Hematopoietic multipotent progenitor cell (in vitro differentiated cells): Measurements from ENCODE around the gene MAN1A1. TPM values are rescaled to one million over a fixed set of nuclear protein-coding genes. Genes with fewer than 3 reads are reported as not detected.
"Not testable (repeated sequence)": the region's sequence is repeated elsewhere in the genome, so short reads cannot be mapped to it uniquely, and the experiment has no call there.

Experiments used
- DNase-seq, 3 donors: peaks; one replicate each; pipeline ENCODE4 v3.0.0-alpha.2; 2011 to 2015; ENCODE audit warnings: low read depth in 2 of 3, low spot score in 2 of 3
- total RNA-seq: library from RNA; depleted of rRNA; stranded (reverse); fragments of >200 nt; gene quantifications from one replicate; pipeline ENCODE4 v1.2.3, GENCODE V29; 2012

The MAN1A1 gene
- total RNA-seq, 1 donor = 109 TPM

GRCh38 chr6:119157506-119157815, 192.1 kb downstream of the MAN1A1 start:
- no peak for DNase-seq

DNA sequence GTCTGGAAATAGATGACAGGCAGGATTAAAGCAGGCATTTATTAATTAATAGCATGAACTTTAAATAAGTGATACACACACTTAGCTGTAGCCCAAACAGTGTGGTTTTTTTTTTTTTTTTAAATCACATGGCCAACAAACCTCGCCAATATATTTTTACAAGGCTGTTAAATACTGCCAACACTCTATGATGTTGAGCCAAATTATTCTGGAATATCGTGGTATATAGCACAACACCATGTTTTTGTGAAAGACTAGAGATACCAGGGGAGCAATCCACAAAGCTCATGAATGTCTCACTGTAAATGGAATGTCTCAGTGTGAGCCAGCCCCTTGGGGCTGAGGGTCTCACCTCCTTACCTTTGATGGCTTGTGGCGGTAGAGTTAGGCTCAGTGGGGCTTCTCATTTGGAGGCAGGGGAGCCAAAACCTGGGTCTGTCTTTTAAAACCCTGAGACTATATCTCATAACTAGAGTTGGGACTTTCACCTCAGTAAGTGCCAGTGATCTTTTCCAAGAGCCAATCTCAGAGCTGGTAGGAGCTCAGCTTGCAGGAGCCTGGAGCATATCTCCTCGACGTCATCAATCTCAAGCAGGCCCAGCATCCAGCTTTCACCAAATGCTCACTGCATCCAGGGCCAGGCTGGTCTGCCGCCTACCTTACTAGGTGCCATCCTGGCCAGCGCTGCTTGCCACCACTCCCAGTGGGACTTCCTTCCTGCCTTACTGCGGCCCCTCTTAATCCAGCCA, 192.6 kb downstream of the MAN1A1 start:
- no peak for DNase-seq

- DNase-seq = not testable (repeated sequence)
Observed at GRCh38 chr6:119156082-119156481, 193.5 kb downstream of the MAN1A1 start.

DNA sequence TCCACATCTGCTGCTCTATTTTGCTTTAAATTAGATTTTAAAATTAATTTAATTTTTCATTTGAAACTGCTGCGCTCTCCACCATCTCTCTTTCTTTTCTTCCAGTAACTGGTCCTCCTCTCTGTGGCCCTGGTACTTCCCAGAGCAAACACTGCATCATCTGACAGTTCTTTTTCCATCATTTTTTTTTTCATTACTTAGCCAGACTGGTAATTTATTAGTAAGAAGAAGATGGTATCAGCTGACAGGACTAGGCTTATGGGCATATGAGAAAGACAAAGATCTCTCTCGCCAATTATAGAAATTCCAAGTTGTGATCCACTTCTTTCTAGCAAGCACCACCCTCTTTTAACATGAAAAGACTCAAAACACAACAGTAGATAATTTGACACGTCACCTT, 197.4 kb downstream of the MAN1A1 start:
- no peak for DNase-seq

DNA sequence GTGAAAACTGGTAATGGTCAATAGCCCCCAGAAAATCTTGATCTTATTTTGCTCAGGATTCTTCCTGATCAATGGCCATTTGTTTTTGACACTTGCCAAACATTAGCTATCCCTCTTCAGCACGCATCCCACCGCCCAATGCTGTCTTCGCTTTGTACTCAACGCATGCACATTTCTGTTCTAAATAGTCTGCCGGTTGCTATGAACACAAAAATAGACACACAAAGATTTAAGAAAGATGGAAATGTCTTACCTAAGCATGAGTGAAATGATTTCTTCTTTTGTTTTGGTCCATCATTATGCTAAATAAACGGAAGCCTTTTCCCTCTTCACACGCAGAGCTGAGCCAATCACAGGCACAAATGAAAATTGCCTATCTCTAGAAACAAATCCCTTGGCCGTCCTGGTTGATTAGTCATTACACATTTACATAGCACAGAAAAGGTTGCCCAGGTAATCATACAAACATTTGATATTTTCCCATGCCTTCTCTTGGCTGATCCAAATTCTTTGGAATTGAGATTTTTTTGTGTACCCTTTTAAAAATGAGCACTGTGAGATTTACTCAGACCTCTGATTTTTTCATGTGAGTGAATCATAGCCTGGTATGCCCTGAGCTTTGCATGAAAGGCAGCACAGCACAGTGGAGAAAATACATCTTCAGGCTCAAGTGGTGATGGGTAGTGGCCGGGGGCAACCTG, 200.6 kb downstream of the MAN1A1 start:
- DNase-seq = no peak

GRCh38 chr6:119148098-119148824, 201.3 kb downstream of the MAN1A1 start:
- DNase-seq = peak in 1 of 3 donors; percentile 58

GRCh38 chr6:119147101-119148053, 202.2 kb downstream of the MAN1A1 start:
- peak in 2 of 3 donors; percentile 65 to 70 for DNase-seq

GRCh38 chr6:119145111-119145510, 204.4 kb downstream of the MAN1A1 start:
- DNase-seq = peak in 1 of 3 donors; percentile 58

DNA sequence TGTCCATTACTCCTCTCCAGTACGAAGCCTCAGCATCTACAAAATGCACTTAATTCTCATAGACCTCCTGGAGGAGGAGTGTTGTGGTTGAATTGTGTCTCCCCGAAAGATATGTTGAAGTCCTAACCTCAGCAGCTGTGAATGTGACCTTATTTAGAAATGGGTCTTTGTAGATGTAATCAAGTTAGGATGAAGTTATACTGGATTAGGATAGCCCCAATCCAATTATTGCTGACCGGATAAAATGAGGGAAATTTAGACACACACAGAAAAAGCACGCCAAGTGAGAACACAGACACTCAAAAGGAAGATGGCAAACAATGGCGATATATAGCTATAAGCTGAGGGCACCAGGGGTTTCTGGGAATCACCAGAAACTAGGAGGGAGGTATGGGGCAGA, 206.9 kb downstream of the MAN1A1 start:
- DNase-seq = no peak

GRCh38 chr6:119142041-119142440, 207.5 kb downstream of the MAN1A1 start:
- no peak for DNase-seq

DNA sequence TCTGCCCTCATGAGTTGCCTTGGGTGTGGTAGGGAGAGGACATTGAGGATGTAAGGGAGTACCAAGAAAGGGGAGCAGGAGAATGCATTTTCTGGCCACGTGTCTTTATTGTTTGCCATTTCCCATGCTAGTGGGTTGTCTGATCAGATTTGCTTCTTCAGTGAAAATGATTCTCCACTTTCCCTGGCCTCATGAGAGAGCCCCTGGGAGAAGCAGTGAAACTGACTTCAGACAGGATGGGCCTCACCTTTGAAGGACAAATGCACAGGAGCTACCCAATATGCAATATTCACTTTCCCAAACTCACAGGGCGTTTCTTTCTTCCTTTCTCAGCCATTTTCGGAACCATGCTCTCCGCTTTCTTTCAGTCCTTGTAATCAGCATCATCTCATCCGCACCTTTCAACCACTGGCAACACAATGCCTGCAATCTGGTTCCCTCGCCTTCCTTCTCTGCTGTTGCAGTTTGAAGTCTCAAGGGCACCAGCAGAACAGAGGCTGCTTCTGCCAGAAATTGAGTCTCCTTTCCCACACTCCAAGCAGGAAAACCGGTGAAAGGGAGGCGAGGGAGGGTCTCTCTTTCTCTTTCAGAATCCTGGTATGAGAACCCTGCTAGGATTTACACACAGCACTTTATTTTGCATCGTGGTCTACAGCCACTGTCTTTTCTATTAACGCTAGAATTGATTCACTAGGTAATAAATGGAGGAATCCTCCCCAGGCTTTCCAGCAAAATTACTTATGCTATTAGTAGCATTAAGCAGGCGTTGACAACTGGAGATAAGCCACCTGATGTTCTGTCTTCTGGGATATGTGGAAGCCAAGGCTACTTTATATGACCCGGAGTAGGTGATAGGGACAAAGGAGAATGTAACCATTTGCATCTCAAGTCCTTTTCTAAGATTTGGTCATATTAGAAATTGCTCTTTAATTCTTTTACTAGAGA, 209.1 kb downstream of the MAN1A1 start:
- DNase-seq = no peak

GRCh38 chr6:119138906-119139541, 210.5 kb downstream of the MAN1A1 start:
- no peak for DNase-seq

DNA sequence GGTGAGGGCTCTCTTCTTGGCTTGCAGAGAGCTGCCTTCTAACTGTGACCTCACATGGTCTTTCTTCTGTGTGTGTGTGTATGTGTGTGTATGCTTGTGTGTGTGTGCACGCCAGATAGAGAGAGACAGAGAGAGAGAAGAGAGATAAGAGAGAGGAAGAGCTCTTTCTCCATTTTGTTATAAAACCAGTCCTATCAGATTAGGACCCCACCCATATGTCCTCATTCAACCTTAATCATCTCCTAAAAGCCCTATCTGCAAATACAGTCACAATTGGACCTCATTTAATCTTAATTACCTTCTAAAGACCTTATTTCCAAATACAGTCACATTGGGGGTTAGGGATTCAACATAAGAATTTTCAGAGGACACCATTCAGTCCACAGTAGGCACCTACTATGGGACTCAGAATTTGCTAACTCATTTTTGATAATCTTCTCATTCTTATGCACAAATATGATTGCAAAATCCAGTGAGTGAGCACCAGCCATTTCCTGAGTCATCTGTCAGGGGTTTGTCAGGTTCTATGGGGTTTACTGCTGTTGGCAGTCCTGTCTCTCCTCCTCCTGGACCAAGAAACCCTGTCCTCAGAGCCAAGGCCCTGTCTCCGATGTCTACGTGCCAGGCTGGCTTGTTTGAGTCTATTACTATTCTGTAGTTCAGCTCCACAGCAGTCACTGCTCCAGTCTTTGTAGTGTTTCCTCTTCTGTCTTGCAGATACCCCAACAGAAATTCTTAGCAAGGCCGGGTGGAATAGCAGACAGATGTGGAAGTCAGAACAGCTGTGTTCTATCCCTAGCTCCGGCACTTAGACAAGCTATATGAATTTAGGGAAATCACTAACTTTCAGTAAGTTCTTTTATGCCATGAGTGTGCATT, 212.1 kb downstream of the MAN1A1 start:
- DNase-seq = peak in 1 of 3 donors; percentile 35

DNA sequence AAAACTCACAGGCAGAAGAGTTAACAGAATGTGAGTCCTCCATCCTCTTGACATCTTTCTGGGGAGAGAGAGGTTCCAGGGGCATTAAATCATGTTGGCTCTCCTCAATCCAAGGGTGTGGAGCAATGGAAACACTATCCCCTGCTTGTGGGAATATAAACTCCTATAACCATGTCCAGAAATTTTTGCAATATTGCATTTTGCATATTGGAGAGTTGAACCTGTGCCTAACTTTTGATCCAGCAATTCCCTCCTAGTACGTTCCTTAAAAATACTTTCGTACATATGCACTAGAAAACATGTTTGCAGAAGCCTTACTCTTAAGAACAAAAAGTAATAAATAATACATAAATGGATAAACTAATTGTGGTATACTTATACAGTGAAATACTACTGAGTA, 214.8 kb downstream of the MAN1A1 start:
- no peak for DNase-seq

- no peak for DNase-seq
Observed at GRCh38 chr6:119133400-119133799, 216.2 kb downstream of the MAN1A1 start.

DNA sequence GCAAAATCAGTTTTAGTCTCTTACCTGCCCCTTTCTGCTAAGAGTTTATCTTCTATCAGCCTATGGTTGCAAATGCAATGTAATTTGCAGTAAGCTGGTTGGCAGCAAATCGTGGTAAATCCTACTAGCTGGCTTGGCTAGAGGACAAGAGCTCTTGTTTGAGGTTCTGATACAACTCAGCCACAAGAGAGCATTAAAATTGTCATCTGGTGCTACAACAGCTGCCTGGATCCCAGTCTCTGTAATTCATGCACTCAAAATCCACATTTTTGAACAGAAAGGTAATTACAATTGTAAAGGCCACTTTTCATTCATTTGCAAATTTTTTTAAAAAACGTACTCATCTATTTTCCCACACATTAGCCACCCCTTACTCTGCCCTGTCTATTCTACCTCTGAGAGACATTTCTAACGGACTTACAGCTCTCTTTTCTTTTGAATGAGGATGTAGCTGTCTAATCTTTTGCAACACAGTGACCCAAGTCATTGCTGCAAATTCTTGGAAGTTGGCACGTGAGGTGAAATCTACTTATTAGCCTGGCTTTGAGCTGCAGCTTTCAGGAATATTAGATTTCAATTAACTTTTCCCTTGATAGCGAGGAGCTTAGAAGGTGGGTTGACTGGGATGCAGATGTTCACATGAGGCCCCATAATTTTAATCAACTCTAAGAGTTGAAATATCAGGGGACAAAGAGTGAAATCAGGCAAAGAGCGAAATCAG, 217.1 kb downstream of the MAN1A1 start:
- no peak for DNase-seq

DNA sequence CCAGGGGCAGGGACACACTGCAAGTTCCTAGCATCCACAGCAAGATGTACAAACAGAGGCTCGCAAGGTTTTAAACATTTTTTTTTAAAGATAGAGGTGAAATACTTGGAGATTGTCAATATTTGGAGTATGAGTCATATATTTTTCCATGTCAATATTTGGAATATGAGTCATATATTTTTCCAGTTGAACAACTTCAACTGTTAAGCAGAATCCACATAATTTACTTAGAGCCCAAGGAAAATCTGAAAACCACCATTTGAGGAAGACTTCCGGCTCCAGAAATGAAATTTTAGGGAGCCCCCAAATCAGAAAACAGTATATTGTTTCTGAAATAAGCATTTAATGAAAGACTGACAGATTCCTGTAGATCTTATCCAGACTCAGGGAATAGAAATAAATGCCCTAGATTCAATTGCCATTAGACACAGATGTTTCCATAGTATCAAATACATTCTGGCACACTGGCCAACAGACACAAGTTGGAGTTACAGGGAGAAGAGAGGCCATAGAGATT, 219.5 kb downstream of the MAN1A1 start:
- DNase-seq = no peak
